Suprapubic skin (tissue), 4 donors: ENCODE data around the gene USP22. TPM values are rescaled to one million over a fixed set of nuclear protein-coding genes. Genes with fewer than 3 reads are reported as not detected.
A peak's percentile ranks its signal among the peaks of the same experiment; 100 is the strongest.

Experiments
- DNase-seq, 2 donors: peaks; one replicate each; pipeline ENCODE4 v3.0.0-alpha.2; 2019; ENCODE audit warnings: low spot score in 2 of 2
- H3K27ac ChIP-seq: fragments of 200-600 bp; sonication (generic); one replicate; pipeline ENCODE4 v1.5.1; 2019
- H3K27me3 ChIP-seq: fragments of 200-600 bp; sonication (generic); one replicate; pipeline ENCODE4 v1.5.1; 2019
- H3K36me3 ChIP-seq: fragments of 200-600 bp; sonication (generic); one replicate; pipeline ENCODE4 v1.5.1; 2019
- H3K4me1 ChIP-seq: fragments of 200-600 bp; sonication (generic); one replicate; pipeline ENCODE4 v1.5.1; 2019
- H3K4me3 ChIP-seq: fragments of 200-600 bp; sonication (generic); one replicate; pipeline ENCODE4 v1.5.1; 2019; ENCODE audit warnings: mild to moderate bottlenecking
- H3K9me3 ChIP-seq: fragments of 200-600 bp; sonication (generic); one replicate; pipeline ENCODE4 v1.5.1; 2019
- EP300 ChIP-seq: sonication (generic); formaldehyde crosslinking; IDR thresholded peaks from one replicate; pipeline ENCODE4 v1.6.1; 2017; ENCODE audit warnings: antibody characterized with exemption
- POLR2A ChIP-seq, 2 donors: fragments of 450-650 bp; IDR thresholded peaks; one replicate each; pipeline ENCODE4 v1.6.1; 2017; ENCODE audit warnings: antibody characterized with exemption in 2 of 2, mild to moderate bottlenecking in 2 of 2, moderate library complexity in 2 of 2
- POLR2AphosphoS5 ChIP-seq, 3 donors: sonication (generic); formaldehyde crosslinking; IDR thresholded peaks; one replicate each; pipeline ENCODE4 v1.6.1; 2017; ENCODE audit warnings: antibody characterized with exemption in 3 of 3
- WGBS: methylation state at CpG from one replicate; pipeline ENCODE4 v1.1.5; 2018; 5-methylcytosine and 5-hydroxymethylcytosine counted together
- total RNA-seq, 4 donors: library from RNA; depleted of rRNA; stranded (reverse); fragments of >200 nt; gene quantifications; one replicate each; pipeline ENCODE4 v1.1.0, GENCODE V29; 2016
- TF ChIP-seq, protein P1 (sequence below), 2 donors: fragments of 200-600 bp in 1 of 2; fragments of 450-650 bp in 1 of 2; sonication (generic) in 1 of 2; IDR thresholded peaks; one replicate each; pipeline ENCODE4 v1.5.1; 2016 to 2019; ENCODE audit warnings: antibody characterized with exemption in 2 of 2, mild to moderate bottlenecking in 1 of 2, moderate library complexity in 1 of 2

USP22 gene
- total RNA-seq, 4 donors from 2014 or later: 116 to 166 (median 152) TPM

DNA sequence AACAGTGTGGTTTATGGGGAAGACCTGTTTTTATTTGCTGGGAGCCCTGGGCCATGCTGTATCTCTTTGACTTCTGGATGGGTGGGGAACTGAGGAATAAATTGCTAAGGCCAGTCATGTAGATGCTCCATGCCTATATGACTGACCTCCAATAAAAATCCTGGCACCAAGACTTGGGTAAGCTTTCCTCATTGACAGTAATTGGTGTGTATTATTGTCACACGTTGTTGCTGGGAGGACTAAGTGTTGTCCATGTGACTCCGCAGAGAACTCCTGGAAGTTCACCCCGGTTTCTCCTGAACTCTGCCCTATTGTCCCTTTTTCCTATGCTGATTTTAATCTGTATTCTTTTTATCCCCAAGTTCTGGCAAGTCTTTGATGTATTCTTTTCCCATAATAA lies 33.4 kb upstream of the USP22 start:
- peak overlapping the region; percentile 20 for H3K4me3 ChIP-seq
- H3K9me3 ChIP-seq: no peaks in the 10 kb centered on the region
- H3K27me3 ChIP-seq: no peaks in the 10 kb centered on the region
- no peaks in the 10 kb centered on the region for H3K36me3 ChIP-seq
- DNase-seq: no peak
- H3K27ac ChIP-seq: peak overlapping the region; percentile 56
- WGBS: 81% methylated on average over 3 of the region's 3 CpGs
- peaks cover 14% of the 10 kb centered on the region for H3K4me1 ChIP-seq
- TF ChIP-seq EP300: no peak
- TF ChIP-seq POLR2A (IDR thresholded peaks at IDR 0.05): no peak
- TF ChIP-seq, protein P1, sequence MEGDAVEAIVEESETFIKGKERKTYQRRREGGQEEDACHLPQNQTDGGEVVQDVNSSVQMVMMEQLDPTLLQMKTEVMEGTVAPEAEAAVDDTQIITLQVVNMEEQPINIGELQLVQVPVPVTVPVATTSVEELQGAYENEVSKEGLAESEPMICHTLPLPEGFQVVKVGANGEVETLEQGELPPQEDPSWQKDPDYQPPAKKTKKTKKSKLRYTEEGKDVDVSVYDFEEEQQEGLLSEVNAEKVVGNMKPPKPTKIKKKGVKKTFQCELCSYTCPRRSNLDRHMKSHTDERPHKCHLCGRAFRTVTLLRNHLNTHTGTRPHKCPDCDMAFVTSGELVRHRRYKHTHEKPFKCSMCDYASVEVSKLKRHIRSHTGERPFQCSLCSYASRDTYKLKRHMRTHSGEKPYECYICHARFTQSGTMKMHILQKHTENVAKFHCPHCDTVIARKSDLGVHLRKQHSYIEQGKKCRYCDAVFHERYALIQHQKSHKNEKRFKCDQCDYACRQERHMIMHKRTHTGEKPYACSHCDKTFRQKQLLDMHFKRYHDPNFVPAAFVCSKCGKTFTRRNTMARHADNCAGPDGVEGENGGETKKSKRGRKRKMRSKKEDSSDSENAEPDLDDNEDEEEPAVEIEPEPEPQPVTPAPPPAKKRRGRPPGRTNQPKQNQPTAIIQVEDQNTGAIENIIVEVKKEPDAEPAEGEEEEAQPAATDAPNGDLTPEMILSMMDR (IDR thresholded peaks at IDR 0.05): no peak
- no peak for TF ChIP-seq POLR2AphosphoS5 (IDR thresholded peaks at IDR 0.05)

DNA sequence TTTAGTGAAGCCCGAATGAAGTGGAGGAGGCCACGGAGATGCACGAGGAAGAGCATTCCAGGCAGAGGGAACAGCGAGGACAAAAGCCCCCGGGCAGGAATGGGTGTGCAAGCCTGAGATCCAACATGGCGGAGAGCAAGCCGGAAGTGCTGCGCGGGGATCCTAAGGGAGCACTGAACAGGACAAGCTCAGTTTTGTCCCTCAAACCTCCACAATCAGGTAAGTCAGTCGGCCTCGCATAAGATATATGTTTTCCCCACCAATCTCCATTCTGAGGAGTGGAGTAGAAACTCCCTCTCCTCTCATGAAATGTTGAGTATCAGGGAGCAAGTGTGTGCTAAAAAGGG lies 32.9 kb upstream of the USP22 start:
- Histone ChIP-seq H3K9me3 (no peaks in the 10 kb centered on the region), H3K27ac (peak overlapping the region; percentile 56), H3K27me3 (no peaks in the 10 kb centered on the region), H3K36me3 (no peaks in the 10 kb centered on the region), H3K4me1 (peaks cover 14% of the 10 kb centered on the region), H3K4me3 (peak overlapping the region; percentile 20)
- whole genome bisulfite sequencing: 57% methylated on average over 11 of the region's 11 CpGs
- TF ChIP-seq POLR2AphosphoS5 (IDR thresholded peaks at IDR 0.05): no peak
- TF ChIP-seq POLR2A (IDR thresholded peaks at IDR 0.05): no peak
- DNase-seq: no peak

DNA sequence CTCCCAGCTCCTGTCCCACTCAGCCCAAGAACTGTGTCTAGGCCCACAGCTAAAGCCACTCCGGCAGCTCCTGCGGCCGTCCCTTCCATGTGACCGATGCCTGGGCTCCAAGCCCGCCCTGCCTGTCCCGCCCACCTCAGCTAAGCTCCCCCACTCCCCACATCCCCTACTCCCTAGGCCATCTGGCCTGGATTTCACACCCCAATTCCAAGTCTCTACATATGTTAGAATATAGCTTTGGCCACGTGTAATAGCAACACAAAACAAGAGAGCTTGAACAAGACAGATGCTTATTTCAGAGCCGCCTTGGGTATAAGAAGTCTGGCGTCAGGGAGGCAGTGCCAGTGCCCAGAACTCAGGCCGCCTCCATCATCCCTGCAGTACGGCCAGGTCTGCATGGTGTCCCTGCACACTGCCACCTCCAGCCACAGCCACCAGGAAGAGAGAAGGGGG lies 30.0 kb upstream of the USP22 start:
- H3K27me3 ChIP-seq: no peaks in the 10 kb centered on the region
- no peaks in the 10 kb centered on the region for H3K36me3 ChIP-seq
- 85% methylated on average over 11 of the region's 11 CpGs for WGBS
- DNase-seq: no peak
- H3K4me3 ChIP-seq: no peak overlapping the region
- H3K27ac ChIP-seq: no peak overlapping the region
- peaks cover 14% of the 10 kb centered on the region for H3K4me1 ChIP-seq
- TF ChIP-seq EP300 (no peak), POLR2A (IDR thresholded peaks at IDR 0.05) (no peak), POLR2AphosphoS5 (IDR thresholded peaks at IDR 0.05) (no peak)
- TF ChIP-seq, protein P1 (IDR thresholded peaks at IDR 0.05): no peak
- H3K9me3 ChIP-seq: no peaks in the 10 kb centered on the region

DNA sequence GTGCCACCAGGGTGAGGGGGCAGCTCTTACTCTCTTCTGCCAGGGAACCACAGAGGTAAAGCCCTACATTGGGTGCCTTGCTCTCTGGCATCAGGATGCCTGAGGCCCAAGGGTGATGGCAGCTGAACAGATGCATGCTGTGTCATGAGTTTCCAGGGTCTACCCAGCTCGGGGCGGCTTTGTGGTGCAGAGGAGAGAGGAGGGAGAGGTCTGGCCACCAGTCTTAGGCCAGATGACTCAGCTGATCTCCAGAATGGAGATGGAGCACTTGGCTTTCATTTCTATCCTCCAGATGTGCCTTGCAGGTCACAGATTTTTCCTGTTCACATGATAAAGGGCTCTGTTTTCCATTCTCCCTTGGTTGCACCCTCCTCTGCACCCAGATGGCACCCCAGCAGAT lies 23.6 kb upstream of the USP22 start:
- H3K4me1 ChIP-seq: no peaks in the 10 kb centered on the region
- no peaks in the 10 kb centered on the region for H3K9me3 ChIP-seq
- no peaks in the 10 kb centered on the region for H3K36me3 ChIP-seq
- no peaks in the 10 kb centered on the region for H3K27me3 ChIP-seq
- no peak for TF ChIP-seq POLR2AphosphoS5 (IDR thresholded peaks at IDR 0.05)
- no peak for TF ChIP-seq EP300
- TF ChIP-seq, protein P1 (IDR thresholded peaks at IDR 0.05): no peak
- no peak for TF ChIP-seq POLR2A (IDR thresholded peaks at IDR 0.05)
- H3K27ac ChIP-seq: no peak overlapping the region
- H3K4me3 ChIP-seq: no peak overlapping the region
- 53% methylated on average over 2 of the region's 2 CpGs for WGBS
- no peak for DNase-seq

- Histone ChIP-seq H3K4me1 (no peaks in the 10 kb centered on the region), H3K9me3 (no peaks in the 10 kb centered on the region), H3K27ac (no peak overlapping the region), H3K27me3 (no peaks in the 10 kb centered on the region), H3K4me3 (no peak overlapping the region), H3K36me3 (no peaks in the 10 kb centered on the region)
- TF ChIP-seq POLR2AphosphoS5 (IDR thresholded peaks at IDR 0.05) (no peak), EP300 (no peak), POLR2A (IDR thresholded peaks at IDR 0.05) (no peak)
- TF ChIP-seq, protein P1 (IDR thresholded peaks at IDR 0.05): no peak
- WGBS: 76% methylated on average over 7 of the region's 7 CpGs
- no peak for DNase-seq
Observed at GRCh38 chr17:21061971-21062526, 19.2 kb upstream of the USP22 start.
